ENCODE data around the gene PLCB1. TPM values are rescaled to one million over a fixed set of nuclear protein-coding genes. Genes with fewer than 3 reads are reported as not detected.
A peak's percentile ranks its signal among the peaks of the same experiment; 100 is the strongest.

PLCB1 gene
- total RNA-seq, 4 donors from 2014 or later = 72.9 to 115 (median 76.3) TPM

DNA sequence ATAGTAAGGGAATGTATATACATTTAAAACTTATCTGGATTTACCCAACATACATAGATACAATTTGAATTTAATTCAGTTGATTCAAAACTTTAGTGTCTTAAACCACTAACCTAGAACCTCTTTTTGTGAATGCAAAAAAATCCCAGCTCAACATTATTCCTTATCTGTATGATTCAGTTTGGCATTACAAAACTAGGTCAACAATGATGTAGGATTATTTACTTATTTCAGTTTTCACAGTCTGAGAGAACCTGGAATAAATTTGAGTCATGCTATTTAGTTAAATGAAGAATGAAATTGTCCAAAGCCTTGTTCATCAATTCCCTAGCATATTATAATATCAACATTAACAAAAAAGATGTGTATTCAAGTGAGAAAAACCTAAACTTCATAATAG, 7.4 kb upstream of the PLCB1 start:
- no peaks in the 10 kb centered on the region for H3K9me3 ChIP-seq
- H3K4me1 ChIP-seq = peaks cover 0 to 32% (median 28%) of the 10 kb centered on the region in 4 donors
- H3K27me3 ChIP-seq = no peaks in the 10 kb centered on the region
- no peak for DNase-seq (ENCODE audit: extremely low spot score)
- TF ChIP-seq EP300 (IDR thresholded peaks at IDR 0.05) (no peak), POLR2AphosphoS5 (IDR thresholded peaks at IDR 0.05) (no peak), POLR2A (IDR thresholded peaks at IDR 0.05; ENCODE audit: low read depth) (no peak)
- TF ChIP-seq, protein P1, sequence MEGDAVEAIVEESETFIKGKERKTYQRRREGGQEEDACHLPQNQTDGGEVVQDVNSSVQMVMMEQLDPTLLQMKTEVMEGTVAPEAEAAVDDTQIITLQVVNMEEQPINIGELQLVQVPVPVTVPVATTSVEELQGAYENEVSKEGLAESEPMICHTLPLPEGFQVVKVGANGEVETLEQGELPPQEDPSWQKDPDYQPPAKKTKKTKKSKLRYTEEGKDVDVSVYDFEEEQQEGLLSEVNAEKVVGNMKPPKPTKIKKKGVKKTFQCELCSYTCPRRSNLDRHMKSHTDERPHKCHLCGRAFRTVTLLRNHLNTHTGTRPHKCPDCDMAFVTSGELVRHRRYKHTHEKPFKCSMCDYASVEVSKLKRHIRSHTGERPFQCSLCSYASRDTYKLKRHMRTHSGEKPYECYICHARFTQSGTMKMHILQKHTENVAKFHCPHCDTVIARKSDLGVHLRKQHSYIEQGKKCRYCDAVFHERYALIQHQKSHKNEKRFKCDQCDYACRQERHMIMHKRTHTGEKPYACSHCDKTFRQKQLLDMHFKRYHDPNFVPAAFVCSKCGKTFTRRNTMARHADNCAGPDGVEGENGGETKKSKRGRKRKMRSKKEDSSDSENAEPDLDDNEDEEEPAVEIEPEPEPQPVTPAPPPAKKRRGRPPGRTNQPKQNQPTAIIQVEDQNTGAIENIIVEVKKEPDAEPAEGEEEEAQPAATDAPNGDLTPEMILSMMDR (IDR thresholded peaks at IDR 0.05) = no peak
- no peak overlapping the region for H3K27ac ChIP-seq (replicated peaks in 1 of 4)
- intact Hi-C loops (cut with DNase I) = no loop called here
- H3K4me3 ChIP-seq = no peak overlapping the region
- H3K36me3 ChIP-seq = no peaks in the 10 kb centered on the region

DNA sequence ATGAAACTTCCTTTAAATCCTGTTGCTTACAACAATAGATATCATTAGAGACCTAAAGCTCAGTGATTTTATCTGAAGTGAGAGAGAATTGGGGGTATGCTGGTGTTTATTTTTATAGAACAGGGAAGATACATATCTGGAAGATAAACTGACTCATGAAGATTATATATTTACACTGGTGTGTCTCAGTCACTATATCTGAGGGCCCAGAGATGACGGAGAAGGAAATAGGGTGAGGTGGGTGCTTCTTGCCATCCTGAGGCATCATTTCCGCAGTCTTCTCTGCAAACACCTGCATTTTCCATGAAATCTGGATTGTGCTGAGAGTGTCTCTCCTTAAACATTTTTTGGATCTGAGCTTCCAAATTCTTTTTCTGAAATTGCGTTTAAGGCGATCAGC, 5.9 kb upstream of the PLCB1 start:
- WGBS = 85% methylated on average over 4 of the region's 4 CpGs
- Histone ChIP-seq H3K4me3 (no peak overlapping the region), H3K4me1 (peaks cover 1 to 46% (median 41%) of the 10 kb centered on the region in 4 donors), H3K9me3 (no peaks in the 10 kb centered on the region), H3K27ac (replicated peaks in 1 of 4) (no peak overlapping the region), H3K27me3 (no peaks in the 10 kb centered on the region), H3K36me3 (no peaks in the 10 kb centered on the region)
- TF ChIP-seq POLR2AphosphoS5 (IDR thresholded peaks at IDR 0.05) (no peak), POLR2A (IDR thresholded peaks at IDR 0.05; ENCODE audit: low read depth) (no peak), EP300 (IDR thresholded peaks at IDR 0.05) (no peak)
- TF ChIP-seq, protein P1 (IDR thresholded peaks at IDR 0.05) = no peak
- no peak for DNase-seq (ENCODE audit: extremely low spot score)
- intact Hi-C loops (cut with DNase I) = no loop called here

DNA sequence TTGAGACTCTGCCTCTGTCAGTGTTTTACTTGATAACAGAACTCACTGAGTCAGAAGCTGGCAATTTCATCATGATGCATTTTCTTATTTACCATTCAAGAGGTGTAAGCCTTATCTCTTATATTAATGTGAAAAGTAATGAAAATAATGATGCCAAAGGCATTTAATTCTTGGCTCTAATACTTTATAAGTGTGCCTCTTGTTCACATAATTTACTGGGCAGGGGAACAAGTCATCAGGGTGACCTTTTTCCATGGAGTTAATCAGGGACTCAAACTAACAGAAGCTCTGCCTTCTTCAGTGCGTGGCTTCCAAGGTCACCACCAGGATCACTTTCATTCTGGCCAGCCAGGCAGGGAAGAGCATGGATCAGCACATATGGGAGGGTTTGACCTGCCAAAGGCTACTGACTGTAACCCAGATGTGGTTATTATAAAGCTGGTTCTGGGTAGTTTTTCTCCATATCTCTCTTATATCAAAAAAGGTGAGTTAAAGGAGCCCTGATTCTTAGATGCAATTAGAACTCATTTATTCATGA, 5.2 kb upstream of the PLCB1 start:
- Histone ChIP-seq H3K4me1 (peaks cover 8 to 53% (median 46%) of the 10 kb centered on the region in 4 donors), H3K9me3 (no peaks in the 10 kb centered on the region), H3K27ac (replicated peaks in 1 of 4) (peak overlapping the region in 1 of 4 donors; percentile 21), H3K4me3 (no peak overlapping the region), H3K27me3 (no peaks in the 10 kb centered on the region), H3K36me3 (no peaks in the 10 kb centered on the region)
- intact Hi-C loops (cut with DNase I) = no loop called here
- TF ChIP-seq POLR2A (IDR thresholded peaks at IDR 0.05; ENCODE audit: low read depth) (no peak), POLR2AphosphoS5 (IDR thresholded peaks at IDR 0.05) (no peak)
- DNase-seq (ENCODE audit: extremely low spot score) = no peak
- WGBS = 85% methylated on average over 1 of the region's 1 CpG

DNA sequence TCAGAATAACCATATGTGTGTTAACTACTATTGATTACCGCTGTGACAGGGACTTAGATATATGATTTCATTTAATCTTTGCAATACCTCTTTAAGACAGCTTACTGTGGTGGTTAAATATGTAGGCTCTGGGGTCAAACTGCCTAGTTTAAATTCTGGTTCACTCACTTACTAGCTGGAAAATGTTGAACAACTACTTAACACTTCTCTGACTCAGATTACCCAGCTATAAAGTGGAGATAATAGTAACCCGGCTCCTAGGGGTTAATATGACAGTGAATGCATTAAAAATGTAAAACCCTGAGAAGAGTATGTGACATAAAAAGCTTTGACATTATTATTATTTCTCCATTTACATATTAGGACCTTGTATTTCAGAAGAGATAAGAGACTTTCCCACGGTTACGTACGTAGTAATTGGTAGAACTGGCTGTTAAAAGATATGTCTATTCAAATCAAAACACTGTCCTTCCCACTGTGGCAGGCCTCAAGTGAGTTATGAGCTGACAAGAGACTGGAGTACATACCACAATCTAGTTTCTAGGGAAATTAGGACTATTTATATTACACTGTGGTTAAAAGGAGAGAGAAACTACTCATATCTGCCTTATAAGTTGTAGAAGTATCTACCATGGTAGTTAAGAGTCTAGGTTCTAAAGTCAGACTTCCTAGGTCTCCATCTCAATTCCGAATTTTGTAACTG, 4.4 kb upstream of the PLCB1 start:
- Histone ChIP-seq H3K27me3 (no peaks in the 10 kb centered on the region), H3K9me3 (no peaks in the 10 kb centered on the region), H3K27ac (replicated peaks in 1 of 4) (peak overlapping the region in 3 of 4 donors; percentile 24 to 54 (median 44)), H3K36me3 (no peaks in the 10 kb centered on the region), H3K4me3 (no peak overlapping the region), H3K4me1 (peaks cover 8 to 53% (median 46%) of the 10 kb centered on the region in 4 donors)
- no peak for DNase-seq (ENCODE audit: extremely low spot score)
- WGBS = 70% methylated on average over 6 of the region's 6 CpGs
- no peak for TF ChIP-seq EP300 (IDR thresholded peaks at IDR 0.05)
- TF ChIP-seq POLR2AphosphoS5 (IDR thresholded peaks at IDR 0.05) = no peak
- TF ChIP-seq, protein P1 (IDR thresholded peaks at IDR 0.05) = no peak
- no peak for TF ChIP-seq POLR2A (IDR thresholded peaks at IDR 0.05; ENCODE audit: low read depth)
- intact Hi-C loops (cut with DNase I) = no loop called here

DNA sequence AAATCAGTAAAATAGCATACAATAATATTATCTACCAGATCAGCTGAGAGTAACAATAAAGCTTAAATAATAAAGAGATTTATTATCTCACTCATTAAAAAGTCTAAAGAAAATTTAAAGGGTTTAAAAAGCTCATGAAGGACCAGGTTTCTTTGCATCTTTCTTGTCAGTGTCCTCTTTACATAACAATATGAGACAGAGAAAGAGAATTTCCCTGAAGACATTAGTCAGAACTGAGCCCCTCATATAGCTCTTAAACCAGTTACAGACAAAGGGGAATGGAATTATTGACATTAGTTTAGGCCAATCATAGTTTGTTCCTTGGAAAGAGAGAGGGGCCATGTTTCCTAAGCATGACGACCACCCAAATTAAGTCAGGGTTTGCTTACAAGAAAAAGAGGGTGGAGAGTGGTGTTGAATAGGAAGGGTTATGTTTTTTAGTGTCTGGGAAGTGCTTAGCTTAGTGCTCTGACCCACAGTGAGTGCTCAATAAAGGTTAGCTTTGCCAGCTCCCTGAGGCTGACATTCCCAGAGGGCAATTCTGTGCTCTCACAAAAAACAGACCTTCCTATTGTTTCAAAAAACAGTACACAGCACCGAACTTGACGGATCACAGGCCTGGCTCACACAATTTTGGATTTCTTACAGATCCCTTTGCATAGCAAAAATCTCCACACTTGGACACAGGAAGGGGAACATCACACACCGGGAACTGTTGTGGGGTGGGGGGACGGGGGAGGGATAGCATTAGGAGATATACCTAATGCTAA, 3.6 kb upstream of the PLCB1 start:
- WGBS = 68% methylated on average over 5 of the region's 5 CpGs
- Histone ChIP-seq H3K9me3 (no peaks in the 10 kb centered on the region), H3K27ac (replicated peaks in 1 of 4) (peak overlapping the region; percentile 24 to 66 (median 49))

More for the DNA sequence above, 3.6 kb upstream of the PLCB1 start:
- peaks cover 8 to 57% (median 52%) of the 10 kb centered on the region in 4 donors for H3K4me1 ChIP-seq
- TF ChIP-seq, protein P1 (IDR thresholded peaks at IDR 0.05) = no peak
- TF ChIP-seq POLR2AphosphoS5 (IDR thresholded peaks at IDR 0.05) = no peak
- no peak for TF ChIP-seq POLR2A (IDR thresholded peaks at IDR 0.05; ENCODE audit: low read depth)
- TF ChIP-seq EP300 (IDR thresholded peaks at IDR 0.05) = no peak
- DNase-seq (ENCODE audit: extremely low spot score) = no peak
- no peaks in the 10 kb centered on the region for H3K36me3 ChIP-seq
- H3K4me3 ChIP-seq = no peak overlapping the region
- H3K27me3 ChIP-seq = no peaks in the 10 kb centered on the region
- intact Hi-C loops (cut with DNase I) = no loop called here

Measured in esophagus muscularis mucosa (tissue), 4 donors.